Omental fat pad (tissue), 4 donors: ENCODE measurements around the gene RTN4R. TPM values are rescaled to one million over a fixed set of nuclear protein-coding genes. Genes with fewer than 3 reads are reported as not detected.
"Not testable (repeated sequence)": the region's sequence is repeated elsewhere in the genome, so short reads cannot be mapped to it uniquely, and the experiment has no call there.

Experiments
- ATAC-seq: fragments of 150-250 bp; one replicate; pipeline ENCODE4 v1.9.1; 2016; ENCODE audit warnings: mild to moderate bottlenecking, moderate library complexity; ENCODE audit not compliant: low FRiP score
- DNase-seq: peaks from one replicate; pipeline ENCODE4 v3.0.0-alpha.2; 2019; ENCODE audit warnings: low spot score
- CTCF ChIP-seq, 3 donors: fragments of 450-650 bp; IDR thresholded peaks; one replicate each; pipeline ENCODE4 v1.5.1; 2016 to 2017; ENCODE audit warnings: antibody characterized with exemption in 3 of 3, mild to moderate bottlenecking in 3 of 3, moderate library complexity in 2 of 3
- total RNA-seq, 4 donors: library from RNA; depleted of rRNA; stranded (reverse); fragments of >200 nt; gene quantifications; one replicate each; pipeline ENCODE4 v1.1.0, GENCODE V29; 2016

The RTN4R gene
- total RNA-seq: 1 to 10 TPM in 2 of 4 donors, under 1 TPM in 2; 0.25 to 2.3 (median 1.3) TPM

- ATAC-seq: peak; percentile 50
- DNase-seq: no peak
- peak in 2 of 3 donors; percentile 66 to 72 for TF ChIP-seq CTCF (IDR thresholded peaks at IDR 0.05)
These were observed at the start of gene RTN4R for GRCh38 chr22:20268279-20269012. Gene RTN4R (minus strand): TSS chr22:20268318. CDS start chr22:20268092, 226 bp downstream.

GRCh38 chr22:20317402-20318042, 49.4 kb upstream of the RTN4R start:
- DNase-seq, ATAC-seq: not testable (repeated sequence)

- no peak for TF ChIP-seq CTCF (IDR thresholded peaks at IDR 0.05)
- no peak for DNase-seq
- no peak for ATAC-seq
These were observed 48.8 kb upstream of the RTN4R start for GRCh38 chr22:20316844-20317401.

GRCh38 chr22:20316217-20316843, 48.2 kb upstream of the RTN4R start:
- no peak for DNase-seq
- no peak for ATAC-seq
- no peak for TF ChIP-seq CTCF (IDR thresholded peaks at IDR 0.05)

GRCh38 chr22:20315337-20316216, 47.5 kb upstream of the RTN4R start:
- TF ChIP-seq CTCF (IDR thresholded peaks at IDR 0.05): no peak
- ATAC-seq (no peak), DNase-seq (no peak)

- DNase-seq, ATAC-seq: not testable (repeated sequence)
These were observed 46.7 kb upstream of the RTN4R start for GRCh38 chr22:20314741-20315336.

GRCh38 chr22:20314206-20314605, 46.1 kb upstream of the RTN4R start:
- not testable (repeated sequence) for ATAC-seq

GRCh38 chr22:20313306-20314077, 45.4 kb upstream of the RTN4R start:
- DNase-seq, ATAC-seq: not testable (repeated sequence)

More at GRCh38 chr22:20314206-20314605, 46.1 kb upstream of the RTN4R start:
- not testable (repeated sequence) for DNase-seq
